Stomach (tissue), 4 donors: ENCODE measurements around the gene SEMA5B.

Experiments
- POLR2A ChIP-seq, 4 donors: fragments of 450-650 bp; IDR thresholded peaks; one replicate each; pipeline ENCODE4 v1.6.1; 2016; ENCODE audit warnings: antibody characterized with exemption in 4 of 4, control low read depth in 2 of 4, mild to moderate bottlenecking in 1 of 4, moderate library complexity in 1 of 4
- POLR2AphosphoS5 ChIP-seq, 3 donors: sonication (generic); formaldehyde crosslinking; IDR thresholded peaks; one replicate each; pipeline ENCODE4 v1.6.1; 2016; ENCODE audit warnings: antibody characterized with exemption in 3 of 3

GRCh38 chr3:123047062-123047319 is 19.4 kb upstream of the SEMA5B start:
- TF ChIP-seq POLR2AphosphoS5 (IDR thresholded peaks at IDR 0.05) (no peak), POLR2A (IDR thresholded peaks at IDR 0.05) (no peak)
